K562 (cell line): ENCODE data around the gene C11orf86. TPM values are rescaled to one million over a fixed set of nuclear protein-coding genes. Genes with fewer than 3 reads are reported as not detected.
A peak's percentile ranks its signal among the peaks of the same experiment; 100 is the strongest.

Experiments used
- CBFA2T2 ChIP-seq: fragments of 450-650 bp; conservative IDR thresholded peaks from 2 replicates; pipeline ENCODE4 v1.6.1; 2017; ENCODE audit warnings: mild to moderate bottlenecking
- ESRRA ChIP-seq: fragments of 450-650 bp; IDR thresholded peaks from 2 replicates; pipeline ENCODE4 v1.6.1; 2014; ENCODE audit warnings: low read depth, mild to moderate bottlenecking, moderate library complexity, borderline replicate concordance
- MCM5 ChIP-seq: fragments of 450-650 bp; IDR thresholded peaks from 2 replicates; pipeline ENCODE4 v1.6.1; 2016; ENCODE audit warnings: low read depth
- NCOA1 ChIP-seq: fragments of 450-650 bp; IDR thresholded peaks from 2 replicates; pipeline ENCODE4 v1.6.1; 2016; ENCODE audit warnings: low read depth
- RCOR1 ChIP-seq, 2 experiments: IDR thresholded peaks; 2 replicates each; pipeline ENCODE4 v1.6.1; 2012; ENCODE audit warnings: low read depth in 2 of 2, low read length in 2 of 2, borderline replicate concordance in 1 of 2, improper control_type of control experiment in 1 of 2
- ZNF395 ChIP-seq: fragments of 200-800 bp; sonication (Bioruptor generic); IDR thresholded peaks from 2 replicates; pipeline ENCODE4 v1.6.1; 2017; ENCODE audit warnings: missing genetic modification characterization, missing compliant biosample characterization
- ZZZ3 ChIP-seq: fragments of 450-650 bp; IDR thresholded peaks from 2 replicates; pipeline ENCODE4 v1.6.1; 2016; ENCODE audit warnings: antibody characterized with exemption, mild to moderate bottlenecking, moderate library complexity
- polyA plus RNA-seq, 8 experiments: library from polyadenylated mRNA; depleted of rRNA in 4 of 8; stranded (reverse) in 5 of 8; unstranded in 3 of 8; fragments of >200 nt; fragmentation: Nextera tagmentation in 2 of 8; fragmentation: Illumina TruSeq in 1 of 8; extraction: Ambion mirVana in 2 of 8; extraction: Trizol in 1 of 8; gene quantifications; 2 replicates each; pipeline versions ENCODE4 v1.2.1 to v1.2.3, GENCODE V29; 2011 to 2014; ENCODE audit warnings: inconsistent platforms in 1 of 8, missing spikeins in 1 of 8
- total RNA-seq, 7 experiments: library from RNA; depleted of rRNA in 6 of 7; stranded (reverse); fragments of >200 nt in 6 of 7; fragmentation: Illumina TruSeq in 2 of 7; extraction: Trizol in 2 of 7; gene quantifications; 2 replicates each; pipeline versions ENCODE4 v1.2.1 to v1.2.3, GENCODE V29; 2011 to 2021; ENCODE audit warnings: low replicate concordance in 1 of 7
- TF ChIP-seq, protein P1 (sequence below), 2 experiments: fragments of 450-650 bp; formaldehyde crosslinking in 1 of 2; IDR thresholded peaks; 2 replicates each; pipeline versions ENCODE4 v1.4.0 to v1.6.1; 2014 to 2020; ENCODE audit warnings: mild to moderate bottlenecking in 2 of 2, borderline replicate concordance in 1 of 2, low read depth in 1 of 2
- TF ChIP-seq, protein P2 (sequence below): sonication (generic); formaldehyde crosslinking; IDR thresholded peaks from 2 replicates; pipeline ENCODE4 v1.8.1; 2023; ENCODE audit warnings: mild to moderate bottlenecking, missing genetic modification reagents
- TF ChIP-seq, protein P3 (sequence below): fragments of 450-650 bp; IDR thresholded peaks from 2 replicates; pipeline ENCODE4 v1.6.1; 2018; ENCODE audit not compliant: partially characterized antibody

Gene C11orf86
- total and polyA plus RNA-seq, 9 of the 15 experiments (the other 6 are each of a cell fraction or from before 2014, with no cell fraction given), result not detected

DNA sequence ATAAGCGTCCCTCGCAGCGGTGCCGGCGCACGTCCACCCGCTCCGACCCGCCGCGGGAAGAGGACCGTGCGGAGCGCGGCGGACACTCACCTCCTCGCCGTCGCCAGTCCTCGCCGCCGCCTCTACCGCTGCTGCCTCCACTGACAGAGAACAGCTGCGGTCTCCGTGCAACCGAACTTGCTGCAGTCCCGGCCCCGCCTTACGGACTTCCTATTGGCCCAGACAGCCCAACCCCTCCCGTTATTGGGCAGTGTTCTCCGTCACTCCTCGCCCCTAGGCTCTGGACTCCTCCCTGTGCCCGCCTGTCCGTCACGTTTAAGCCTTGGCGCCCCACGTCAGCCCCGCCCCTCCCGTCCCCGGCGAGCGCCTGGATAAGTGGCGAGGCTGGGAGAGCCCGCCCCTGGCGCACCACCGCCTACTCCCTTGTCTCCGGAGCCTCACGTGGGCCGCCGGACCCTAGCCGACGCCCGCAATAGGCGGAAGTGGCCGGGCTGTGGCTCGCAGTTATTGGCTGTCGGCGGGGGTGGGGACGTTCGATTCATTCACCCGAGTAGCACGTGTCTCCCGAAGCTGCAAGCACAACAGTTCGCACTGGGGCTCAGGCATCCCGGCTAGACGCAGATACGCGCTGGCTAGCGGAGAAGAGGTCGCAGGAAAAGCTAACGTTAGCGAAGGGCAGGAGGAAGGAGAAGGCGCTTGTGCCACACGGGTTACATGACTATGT, 16.7 kb upstream of the C11orf86 start, which contains the start of gene PC (continued):
- TF ChIP-seq RCOR1 (IDR thresholded peaks at IDR 0.05; ENCODE audit: borderline replicate concordance in 1 of 2, low read depth in 2 of 2, low read length in 2 of 2), result peak in 1 of 2 experiments; percentile 45; a peak in 1 of 4 replicates
- peak; percentile 13; the same call in 1 of the 2 replicates for TF ChIP-seq NCOA1
- TF ChIP-seq, protein P1, sequence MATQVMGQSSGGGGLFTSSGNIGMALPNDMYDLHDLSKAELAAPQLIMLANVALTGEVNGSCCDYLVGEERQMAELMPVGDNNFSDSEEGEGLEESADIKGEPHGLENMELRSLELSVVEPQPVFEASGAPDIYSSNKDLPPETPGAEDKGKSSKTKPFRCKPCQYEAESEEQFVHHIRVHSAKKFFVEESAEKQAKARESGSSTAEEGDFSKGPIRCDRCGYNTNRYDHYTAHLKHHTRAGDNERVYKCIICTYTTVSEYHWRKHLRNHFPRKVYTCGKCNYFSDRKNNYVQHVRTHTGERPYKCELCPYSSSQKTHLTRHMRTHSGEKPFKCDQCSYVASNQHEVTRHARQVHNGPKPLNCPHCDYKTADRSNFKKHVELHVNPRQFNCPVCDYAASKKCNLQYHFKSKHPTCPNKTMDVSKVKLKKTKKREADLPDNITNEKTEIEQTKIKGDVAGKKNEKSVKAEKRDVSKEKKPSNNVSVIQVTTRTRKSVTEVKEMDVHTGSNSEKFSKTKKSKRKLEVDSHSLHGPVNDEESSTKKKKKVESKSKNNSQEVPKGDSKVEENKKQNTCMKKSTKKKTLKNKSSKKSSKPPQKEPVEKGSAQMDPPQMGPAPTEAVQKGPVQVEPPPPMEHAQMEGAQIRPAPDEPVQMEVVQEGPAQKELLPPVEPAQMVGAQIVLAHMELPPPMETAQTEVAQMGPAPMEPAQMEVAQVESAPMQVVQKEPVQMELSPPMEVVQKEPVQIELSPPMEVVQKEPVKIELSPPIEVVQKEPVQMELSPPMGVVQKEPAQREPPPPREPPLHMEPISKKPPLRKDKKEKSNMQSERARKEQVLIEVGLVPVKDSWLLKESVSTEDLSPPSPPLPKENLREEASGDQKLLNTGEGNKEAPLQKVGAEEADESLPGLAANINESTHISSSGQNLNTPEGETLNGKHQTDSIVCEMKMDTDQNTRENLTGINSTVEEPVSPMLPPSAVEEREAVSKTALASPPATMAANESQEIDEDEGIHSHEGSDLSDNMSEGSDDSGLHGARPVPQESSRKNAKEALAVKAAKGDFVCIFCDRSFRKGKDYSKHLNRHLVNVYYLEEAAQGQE (IDR thresholded peaks at IDR 0.05; ENCODE audit: borderline replicate concordance), result peak; percentile 80
- TF ChIP-seq, protein P1 (CRISPR knock-in tag; IDR thresholded peaks at IDR 0.05; ENCODE audit: low read depth), result peak; percentile 54; the same call in 1 of the 2 replicates
- TF ChIP-seq ZZZ3, result no peak
- TF ChIP-seq, protein P2, sequence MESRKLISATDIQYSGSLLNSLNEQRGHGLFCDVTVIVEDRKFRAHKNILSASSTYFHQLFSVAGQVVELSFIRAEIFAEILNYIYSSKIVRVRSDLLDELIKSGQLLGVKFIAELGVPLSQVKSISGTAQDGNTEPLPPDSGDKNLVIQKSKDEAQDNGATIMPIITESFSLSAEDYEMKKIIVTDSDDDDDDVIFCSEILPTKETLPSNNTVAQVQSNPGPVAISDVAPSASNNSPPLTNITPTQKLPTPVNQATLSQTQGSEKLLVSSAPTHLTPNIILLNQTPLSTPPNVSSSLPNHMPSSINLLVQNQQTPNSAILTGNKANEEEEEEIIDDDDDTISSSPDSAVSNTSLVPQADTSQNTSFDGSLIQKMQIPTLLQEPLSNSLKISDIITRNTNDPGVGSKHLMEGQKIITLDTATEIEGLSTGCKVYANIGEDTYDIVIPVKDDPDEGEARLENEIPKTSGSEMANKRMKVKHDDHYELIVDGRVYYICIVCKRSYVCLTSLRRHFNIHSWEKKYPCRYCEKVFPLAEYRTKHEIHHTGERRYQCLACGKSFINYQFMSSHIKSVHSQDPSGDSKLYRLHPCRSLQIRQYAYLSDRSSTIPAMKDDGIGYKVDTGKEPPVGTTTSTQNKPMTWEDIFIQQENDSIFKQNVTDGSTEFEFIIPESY, result peak; percentile 55; the same call in 1 of the 2 replicates
- peak; percentile 56; the same call in 1 of the 2 replicates for TF ChIP-seq ZNF395 (CRISPR knock-in tag)
- TF ChIP-seq MCM5, result no peak
- TF ChIP-seq CBFA2T2, result peak; percentile 56
- TF ChIP-seq, protein P3, sequence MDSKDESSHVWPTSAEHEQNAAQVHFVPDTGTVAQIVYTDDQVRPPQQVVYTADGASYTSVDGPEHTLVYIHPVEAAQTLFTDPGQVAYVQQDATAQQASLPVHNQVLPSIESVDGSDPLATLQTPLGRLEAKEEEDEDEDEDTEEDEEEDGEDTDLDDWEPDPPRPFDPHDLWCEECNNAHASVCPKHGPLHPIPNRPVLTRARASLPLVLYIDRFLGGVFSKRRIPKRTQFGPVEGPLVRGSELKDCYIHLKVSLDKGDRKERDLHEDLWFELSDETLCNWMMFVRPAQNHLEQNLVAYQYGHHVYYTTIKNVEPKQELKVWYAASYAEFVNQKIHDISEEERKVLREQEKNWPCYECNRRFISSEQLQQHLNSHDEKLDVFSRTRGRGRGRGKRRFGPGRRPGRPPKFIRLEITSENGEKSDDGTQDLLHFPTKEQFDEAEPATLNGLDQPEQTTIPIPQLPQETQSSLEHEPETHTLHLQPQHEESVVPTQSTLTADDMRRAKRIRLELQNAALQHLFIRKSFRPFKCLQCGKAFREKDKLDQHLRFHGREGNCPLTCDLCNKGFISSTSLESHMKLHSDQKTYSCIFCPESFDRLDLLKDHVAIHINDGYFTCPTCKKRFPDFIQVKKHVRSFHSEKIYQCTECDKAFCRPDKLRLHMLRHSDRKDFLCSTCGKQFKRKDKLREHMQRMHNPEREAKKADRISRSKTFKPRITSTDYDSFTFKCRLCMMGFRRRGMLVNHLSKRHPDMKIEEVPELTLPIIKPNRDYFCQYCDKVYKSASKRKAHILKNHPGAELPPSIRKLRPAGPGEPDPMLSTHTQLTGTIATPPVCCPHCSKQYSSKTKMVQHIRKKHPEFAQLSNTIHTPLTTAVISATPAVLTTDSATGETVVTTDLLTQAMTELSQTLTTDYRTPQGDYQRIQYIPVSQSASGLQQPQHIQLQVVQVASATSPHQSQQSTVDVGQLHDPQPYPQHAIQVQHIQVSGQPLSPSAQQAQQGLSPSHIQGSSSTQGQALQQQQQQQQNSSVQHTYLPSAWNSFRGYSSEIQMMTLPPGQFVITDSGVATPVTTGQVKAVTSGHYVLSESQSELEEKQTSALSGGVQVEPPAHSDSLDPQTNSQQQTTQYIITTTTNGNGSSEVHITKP, result no peak
- peak; percentile 82 for TF ChIP-seq ESRRA
